Measurements from ENCODE around the gene PTMS. TPM values are rescaled to one million over a fixed set of nuclear protein-coding genes. Genes with fewer than 3 reads are reported as not detected.

PTMS gene
- total and polyA plus RNA-seq, 9 of the 15 experiments (the other 6 are each of a cell fraction or from before 2014, with no cell fraction given), result 5.1 to 287 (median 78.5) TPM

GRCh38 chr12:6752921-6753771, 13.0 kb upstream of the PTMS start, which contains the start of gene MLF2 (continued):
- TF ChIP-seq, protein P1, sequence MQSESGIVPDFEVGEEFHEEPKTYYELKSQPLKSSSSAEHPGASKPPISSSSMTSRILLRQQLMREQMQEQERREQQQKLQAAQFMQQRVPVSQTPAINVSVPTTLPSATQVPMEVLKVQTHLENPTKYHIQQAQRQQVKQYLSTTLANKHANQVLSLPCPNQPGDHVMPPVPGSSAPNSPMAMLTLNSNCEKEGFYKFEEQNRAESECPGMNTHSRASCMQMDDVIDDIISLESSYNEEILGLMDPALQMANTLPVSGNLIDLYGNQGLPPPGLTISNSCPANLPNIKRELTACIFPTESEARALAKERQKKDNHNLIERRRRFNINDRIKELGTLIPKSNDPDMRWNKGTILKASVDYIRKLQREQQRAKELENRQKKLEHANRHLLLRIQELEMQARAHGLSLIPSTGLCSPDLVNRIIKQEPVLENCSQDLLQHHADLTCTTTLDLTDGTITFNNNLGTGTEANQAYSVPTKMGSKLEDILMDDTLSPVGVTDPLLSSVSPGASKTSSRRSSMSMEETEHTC (IDR thresholded peaks at IDR 0.05), result no peak
- TF ChIP-seq, protein P2, sequence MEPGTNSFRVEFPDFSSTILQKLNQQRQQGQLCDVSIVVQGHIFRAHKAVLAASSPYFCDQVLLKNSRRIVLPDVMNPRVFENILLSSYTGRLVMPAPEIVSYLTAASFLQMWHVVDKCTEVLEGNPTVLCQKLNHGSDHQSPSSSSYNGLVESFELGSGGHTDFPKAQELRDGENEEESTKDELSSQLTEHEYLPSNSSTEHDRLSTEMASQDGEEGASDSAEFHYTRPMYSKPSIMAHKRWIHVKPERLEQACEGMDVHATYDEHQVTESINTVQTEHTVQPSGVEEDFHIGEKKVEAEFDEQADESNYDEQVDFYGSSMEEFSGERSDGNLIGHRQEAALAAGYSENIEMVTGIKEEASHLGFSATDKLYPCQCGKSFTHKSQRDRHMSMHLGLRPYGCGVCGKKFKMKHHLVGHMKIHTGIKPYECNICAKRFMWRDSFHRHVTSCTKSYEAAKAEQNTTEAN (CRISPR knock-in tag; IDR thresholded peaks at IDR 0.05), result 0 out of 2 replicates have a peak, but pooled peaks have one; percentile 37
- TF ChIP-seq CXXC5 (CRISPR knock-in tag; IDR thresholded peaks at IDR 0.05) (peak; percentile 35; the same call in 1 of the 2 replicates), HNRNPH1 (optimal IDR thresholded peaks at IDR 0.05; ENCODE audit: low read depth, low read length) (no peak), FOXM1 (IDR thresholded peaks at IDR 0.05; ENCODE audit: low read depth) (no peak), FOXM1 (CRISPR knock-in tag; IDR thresholded peaks at IDR 0.05; ENCODE audit: low read depth) (no peak), DNMT1 (IDR thresholded peaks at IDR 0.05) (no peak), CREBBP (IDR thresholded peaks at IDR 0.05; ENCODE audit: low read depth, low read length) (no peak), EP300 (IDR thresholded peaks at IDR 0.05; ENCODE audit: low read length) (0 out of 2 replicates have a peak, but pooled peaks have one; percentile 15), SOX6 (IDR thresholded peaks at IDR 0.05) (peak; percentile 44), RCOR1 (IDR thresholded peaks at IDR 0.05; ENCODE audit: borderline replicate concordance in 1 of 2, low read depth in 2 of 2, low read length in 2 of 2) (peak in 1 of 2 experiments; percentile 60; a peak in 1 of 4 replicates), ZNF143 (CRISPR knock-in tag; IDR thresholded peaks at IDR 0.05) (no peak), ZNF282 (CRISPR knock-in tag; IDR thresholded peaks at IDR 0.05) (no peak), MBD2 (IDR thresholded peaks at IDR 0.05; ENCODE audit: borderline replicate concordance, low read depth) (0 out of 2 replicates have a peak, but pooled peaks have one; percentile 37)
- TF ChIP-seq, protein P3, sequence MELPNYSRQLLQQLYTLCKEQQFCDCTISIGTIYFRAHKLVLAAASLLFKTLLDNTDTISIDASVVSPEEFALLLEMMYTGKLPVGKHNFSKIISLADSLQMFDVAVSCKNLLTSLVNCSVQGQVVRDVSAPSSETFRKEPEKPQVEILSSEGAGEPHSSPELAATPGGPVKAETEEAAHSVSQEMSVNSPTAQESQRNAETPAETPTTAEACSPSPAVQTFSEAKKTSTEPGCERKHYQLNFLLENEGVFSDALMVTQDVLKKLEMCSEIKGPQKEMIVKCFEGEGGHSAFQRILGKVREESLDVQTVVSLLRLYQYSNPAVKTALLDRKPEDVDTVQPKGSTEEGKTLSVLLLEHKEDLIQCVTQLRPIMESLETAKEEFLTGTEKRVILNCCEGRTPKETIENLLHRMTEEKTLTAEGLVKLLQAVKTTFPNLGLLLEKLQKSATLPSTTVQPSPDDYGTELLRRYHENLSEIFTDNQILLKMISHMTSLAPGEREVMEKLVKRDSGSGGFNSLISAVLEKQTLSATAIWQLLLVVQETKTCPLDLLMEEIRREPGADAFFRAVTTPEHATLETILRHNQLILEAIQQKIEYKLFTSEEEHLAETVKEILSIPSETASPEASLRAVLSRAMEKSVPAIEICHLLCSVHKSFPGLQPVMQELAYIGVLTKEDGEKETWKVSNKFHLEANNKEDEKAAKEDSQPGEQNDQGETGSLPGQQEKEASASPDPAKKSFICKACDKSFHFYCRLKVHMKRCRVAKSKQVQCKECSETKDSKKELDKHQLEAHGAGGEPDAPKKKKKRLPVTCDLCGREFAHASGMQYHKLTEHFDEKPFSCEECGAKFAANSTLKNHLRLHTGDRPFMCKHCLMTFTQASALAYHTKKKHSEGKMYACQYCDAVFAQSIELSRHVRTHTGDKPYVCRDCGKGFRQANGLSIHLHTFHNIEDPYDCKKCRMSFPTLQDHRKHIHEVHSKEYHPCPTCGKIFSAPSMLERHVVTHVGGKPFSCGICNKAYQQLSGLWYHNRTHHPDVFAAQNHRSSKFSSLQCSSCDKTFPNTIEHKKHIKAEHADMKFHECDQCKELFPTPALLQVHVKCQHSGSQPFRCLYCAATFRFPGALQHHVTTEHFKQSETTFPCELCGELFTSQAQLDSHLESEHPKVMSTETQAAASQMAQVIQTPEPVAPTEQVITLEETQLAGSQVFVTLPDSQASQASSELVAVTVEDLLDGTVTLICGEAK (IDR thresholded peaks at IDR 0.05), result peak; percentile 80
- TF ChIP-seq, protein P3 (CRISPR knock-in tag; IDR thresholded peaks at IDR 0.05), result no peak

All from K562 (cell line).